Liver (tissue), 9 donors: Measurements from ENCODE around the gene STK40. TPM values are rescaled to one million over a fixed set of nuclear protein-coding genes. Genes with fewer than 3 reads are reported as not detected.

ENCODE experiments used
- DNase-seq: peaks from one replicate; pipeline ENCODE4 v3.0.0-alpha.2; 2017; ENCODE audit warnings: low spot score
- H3K27ac ChIP-seq, 2 donors: one replicate each; pipeline ENCODE4 v1.7.0; 2013; ENCODE audit warnings: inconsistent platforms in 2 of 2, low read length in 2 of 2, control low read depth in 1 of 2, low read depth in 1 of 2, mild to moderate bottlenecking in 1 of 2
- H3K27me3 ChIP-seq, 4 donors: one replicate each; pipeline versions ENCODE4 v1.6.1 to v1.7.0; 2013; ENCODE audit warnings: low read length in 3 of 4, inconsistent platforms in 1 of 4, mild to moderate bottlenecking in 1 of 4, moderate library complexity in 1 of 4; ENCODE audit not compliant: control insufficient read depth in 4 of 4, insufficient read depth in 4 of 4
- H3K36me3 ChIP-seq, 4 donors: one replicate each; pipeline versions ENCODE4 v1.6.1 to v1.7.0; 2013; ENCODE audit warnings: low read length in 3 of 4, mild to moderate bottlenecking in 3 of 4, low read depth in 1 of 4, moderate library complexity in 1 of 4; ENCODE audit not compliant: control insufficient read depth in 4 of 4, insufficient read depth in 3 of 4
- H3K4me1 ChIP-seq, 4 donors: one replicate each; pipeline versions ENCODE4 v1.6.1 to v1.7.0; 2013; ENCODE audit warnings: low read length in 3 of 4, mild to moderate bottlenecking in 3 of 4, moderate library complexity in 1 of 4; ENCODE audit not compliant: control insufficient read depth in 4 of 4, insufficient read depth in 4 of 4
- H3K4me3 ChIP-seq, 3 donors: one replicate each; pipeline versions ENCODE4 v1.6.1 to v1.7.0; 2013; ENCODE audit warnings: low read length in 3 of 3, control low read depth in 1 of 3, low read depth in 1 of 3, mild to moderate bottlenecking in 1 of 3
- H3K9ac ChIP-seq, 2 donors: one replicate each; pipeline ENCODE4 v1.7.0; 2013; ENCODE audit warnings: low read length in 2 of 2, mild to moderate bottlenecking in 2 of 2, moderate library complexity in 2 of 2, control low read depth in 1 of 2, low read depth in 1 of 2
- H3K9me3 ChIP-seq, 4 donors: one replicate each; pipeline versions ENCODE4 v1.6.1 to v1.7.0; 2013; ENCODE audit warnings: low read length in 3 of 4; ENCODE audit not compliant: control insufficient read depth in 4 of 4
- ATF3 ChIP-seq: IDR thresholded peaks from 2 replicates; pipeline ENCODE4 v1.6.1; 2016; ENCODE audit warnings: antibody characterized with exemption
- CTCF ChIP-seq: fragments of 150-350 bp; IDR thresholded peaks from 2 replicates; pipeline ENCODE4 v1.5.1; 2017; ENCODE audit warnings: improper control_type of control experiment, low read depth, low read length; ENCODE audit not compliant: missing input control
- EGR1 ChIP-seq, 2 donors: IDR thresholded peaks; 2 replicates each; pipeline ENCODE4 v1.6.1; 2016 to 2018; ENCODE audit warnings: antibody characterized with exemption in 2 of 2, low read depth in 2 of 2
- FOXA1 ChIP-seq: IDR thresholded peaks from 2 replicates; pipeline ENCODE4 v1.6.1; 2016; ENCODE audit warnings: antibody characterized with exemption
- FOXA2 ChIP-seq: IDR thresholded peaks from 2 replicates; pipeline ENCODE4 v1.6.1; 2016; ENCODE audit warnings: antibody characterized with exemption
- GABPA ChIP-seq, 2 donors: IDR thresholded peaks in 1 of 2; conservative IDR thresholded peaks in 1 of 2; 2 replicates each; pipeline ENCODE4 v1.6.1; 2016; ENCODE audit warnings: antibody characterized with exemption in 2 of 2, mild to moderate bottlenecking in 1 of 2, moderate library complexity in 1 of 2
- HNF4A ChIP-seq, 2 donors: conservative IDR thresholded peaks; 2 replicates each; pipeline ENCODE4 v1.6.1; 2016; ENCODE audit warnings: antibody characterized with exemption in 2 of 2, mild to moderate bottlenecking in 2 of 2
- HNF4G ChIP-seq: IDR thresholded peaks from 2 replicates; pipeline ENCODE4 v1.6.1; 2016; ENCODE audit warnings: antibody characterized with exemption
- MAX ChIP-seq: IDR thresholded peaks from 2 replicates; pipeline ENCODE4 v1.6.1; 2016; ENCODE audit warnings: antibody characterized with exemption
- NR2F2 ChIP-seq: IDR thresholded peaks from 2 replicates; pipeline ENCODE4 v1.6.1; 2016; ENCODE audit warnings: antibody characterized with exemption
- REST ChIP-seq: IDR thresholded peaks from 2 replicates; pipeline ENCODE4 v1.6.1; 2016; ENCODE audit warnings: antibody characterized with exemption, mild to moderate bottlenecking
- RXRA ChIP-seq, 2 donors: IDR thresholded peaks; 2 replicates each; pipeline ENCODE4 v1.6.1; 2017 to 2018; ENCODE audit warnings: antibody characterized with exemption in 2 of 2, mild to moderate bottlenecking in 1 of 2
- SP1 ChIP-seq: IDR thresholded peaks from 2 replicates; pipeline ENCODE4 v1.6.1; 2018; ENCODE audit warnings: antibody characterized with exemption, mild to moderate bottlenecking
- TAF1 ChIP-seq: conservative IDR thresholded peaks from 2 replicates; pipeline ENCODE4 v1.6.1; 2016; ENCODE audit warnings: antibody characterized with exemption, mild to moderate bottlenecking
- YY1 ChIP-seq: IDR thresholded peaks from 2 replicates; pipeline ENCODE4 v1.6.1; 2016; ENCODE audit warnings: antibody characterized with exemption, mild to moderate bottlenecking
- ZBTB33 ChIP-seq: IDR thresholded peaks from 2 replicates; pipeline ENCODE4 v1.6.1; 2016; ENCODE audit warnings: antibody characterized with exemption
- WGBS: extraction: QIAGEN DNeasy Blood & Tissue Kit; methylation state at CpG from one replicate; pipeline ENCODE4 v1.1.7; 2013; 5-methylcytosine and 5-hydroxymethylcytosine counted together
- polyA plus RNA-seq, 2 donors: library from polyadenylated mRNA; stranded (reverse) in 1 of 2; unstranded in 1 of 2; fragments of 200-250 nt in 1 of 2; fragments of >200 nt in 1 of 2; fragmentation: Nextera tagmentation in 1 of 2; extraction: Ambion mirVana in 1 of 2; gene quantifications; one replicate each; pipeline versions ENCODE4 v1.2.1 to v1.2.3, GENCODE V29; 2013 to 2015
- total RNA-seq, 2 donors: library from RNA; depleted of rRNA; stranded (reverse); fragments of >200 nt; gene quantifications; one replicate each; pipeline ENCODE4 v1.2.3, GENCODE V29; 2014
- donor health status: healthy.
- donor health status: healthy.
- donor health status: healthy.
- donor health status: healthy.
- donor health status: healthy.

Gene STK40
- total and polyA plus RNA-seq, 4 donors, result 13.0 to 26.8 (median 21.9) TPM

GRCh38 chr1:36346741-36347370 is 38.9 kb downstream of the STK40 start:
- H3K27ac ChIP-seq, result no peak overlapping the region
- no peak overlapping the region for H3K9ac ChIP-seq
- WGBS, result 95% methylated on average over 8 of the region's 8 CpGs
- TF ChIP-seq FOXA1 (no peak), MAX (no peak), NR2F2 (no peak), HNF4G (no peak), ATF3 (no peak), EGR1 (IDR thresholded peaks at IDR 0.05; ENCODE audit: low read depth in 2 of 2) (no peak), FOXA2 (no peak), CTCF (no peak), ZBTB33 (no peak), TAF1 (no peak), REST (no peak), GABPA (IDR thresholded peaks at IDR 0.05 in 1 of 2, conservative IDR thresholded peaks at IDR 0.05 in 1 of 2) (no peak), SP1 (no peak), HNF4A (conservative IDR thresholded peaks at IDR 0.05) (no peak)
- H3K9me3 ChIP-seq, result no peaks in the 10 kb centered on the region
- H3K36me3 ChIP-seq, result peaks cover 6 to 65% (median 31%) of the 10 kb centered on the region in 4 donors
- no peak overlapping the region for H3K4me3 ChIP-seq
- DNase-seq, result no peak
- H3K27me3 ChIP-seq, result no peaks in the 10 kb centered on the region
- no peaks in the 10 kb centered on the region for H3K4me1 ChIP-seq

- Histone ChIP-seq H3K4me3 (no peak overlapping the region), H3K9me3 (no peaks in the 10 kb centered on the region), H3K9ac (no peak overlapping the region), H3K4me1 (no peaks in the 10 kb centered on the region), H3K36me3 (peaks cover 11 to 75% (median 33%) of the 10 kb centered on the region in 4 donors), H3K27ac (no peak overlapping the region), H3K27me3 (no peaks in the 10 kb centered on the region)
- TF ChIP-seq RXRA (IDR thresholded peaks at IDR 0.05) (no peak), YY1 (no peak), REST (no peak)
- WGBS, result 92% methylated on average over 7 of the region's 7 CpGs
- no peak for DNase-seq
Measured at GRCh38 chr1:36345353-36345752, 40.4 kb downstream of the STK40 start.
